Mesendoderm (in vitro differentiated cells): ENCODE measurements around the gene OR10H3.
"Not testable (repeated sequence)": the region's sequence is repeated elsewhere in the genome, so short reads cannot be mapped to it uniquely, and the experiment has no call there.

Experiments
- DNase-seq: peaks from one replicate; pipeline ENCODE4 v3.0.0; 2013
- H2AK5ac ChIP-seq: 2 replicates; pipeline ENCODE4 v1.6.1; 2013; ENCODE audit warnings: low read length, inconsistent platforms
- H2BK120ac ChIP-seq: 2 replicates; pipeline ENCODE4 v1.6.1; 2013; ENCODE audit warnings: low read depth, mild to moderate bottlenecking, low read length, moderate library complexity, mixed read lengths
- H2BK15ac ChIP-seq: replicated peaks from 2 replicates; pipeline ENCODE4 v1.6.1; 2013; ENCODE audit warnings: low read depth, mild to moderate bottlenecking, moderate library complexity
- H2BK5ac ChIP-seq: 2 replicates; pipeline ENCODE4 v1.6.1; 2013; ENCODE audit warnings: low read length, inconsistent platforms
- H3K18ac ChIP-seq: 2 replicates; pipeline ENCODE4 v1.6.1; 2013; ENCODE audit warnings: mild to moderate bottlenecking, low read length, mixed read lengths
- H3K23ac ChIP-seq: one replicate; pipeline ENCODE4 v1.6.1; 2013; ENCODE audit warnings: low read length
- H3K27ac ChIP-seq: 2 replicates; pipeline ENCODE4 v1.5.1; 2013; ENCODE audit warnings: low read depth, mild to moderate bottlenecking, inconsistent platforms, low read length, moderate library complexity
- H3K27me3 ChIP-seq: 2 replicates; pipeline ENCODE4 v1.6.1; 2013; ENCODE audit warnings: low read length, control low read depth, mild to moderate bottlenecking, inconsistent platforms; ENCODE audit not compliant: insufficient read depth, poor library complexity
- H3K36me3 ChIP-seq: 2 replicates; pipeline ENCODE4 v1.6.1; 2013; ENCODE audit warnings: low read length, inconsistent platforms; ENCODE audit not compliant: control insufficient read depth, insufficient read depth
- H3K4ac ChIP-seq: one replicate; pipeline ENCODE4 v1.6.1; 2013; ENCODE audit warnings: low read depth, mild to moderate bottlenecking, low read length, moderate library complexity
- H3K4me1 ChIP-seq: 2 replicates; pipeline ENCODE4 v1.6.1; 2013; ENCODE audit warnings: low read depth, low read length, inconsistent platforms; ENCODE audit not compliant: control insufficient read depth
- H3K4me2 ChIP-seq: 2 replicates; pipeline ENCODE4 v1.6.1; 2013; ENCODE audit warnings: low read length
- H3K4me3 ChIP-seq: 2 replicates; pipeline ENCODE4 v1.5.1; 2013; ENCODE audit warnings: mild to moderate bottlenecking, low read length
- H3K56ac ChIP-seq: one replicate; pipeline ENCODE4 v1.6.1; 2013; ENCODE audit warnings: low read length
- H3K79me1 ChIP-seq: 2 replicates; pipeline ENCODE4 v1.6.1; 2013; ENCODE audit warnings: low read length, inconsistent platforms
- H3K79me2 ChIP-seq: 2 replicates; pipeline ENCODE4 v1.6.1; 2013; ENCODE audit warnings: mild to moderate bottlenecking, low read length; ENCODE audit not compliant: control insufficient read depth, insufficient read depth
- H3K9ac ChIP-seq: 2 replicates; pipeline ENCODE4 v1.6.1; 2013; ENCODE audit warnings: low read length, inconsistent platforms
- H4K5ac ChIP-seq: one replicate; pipeline ENCODE4 v1.6.1; 2013; ENCODE audit warnings: low read length
- H4K8ac ChIP-seq: one replicate; pipeline ENCODE4 v1.6.1; 2013; ENCODE audit warnings: low read depth, mild to moderate bottlenecking, control low read depth, low read length, moderate library complexity
- WGBS: extraction: QIAGEN DNeasy Blood & Tissue Kit; methylation state at CpG from one replicate; pipeline ENCODE4 v1.1.7; 2013; ENCODE audit warnings: low lambda C conversion rate, missing lambda C conversion rate; ENCODE audit not compliant: insufficient coverage; ENCODE audit errors: extremely low coverage; 5-methylcytosine and 5-hydroxymethylcytosine counted together

Gene OR10H3

DNA sequence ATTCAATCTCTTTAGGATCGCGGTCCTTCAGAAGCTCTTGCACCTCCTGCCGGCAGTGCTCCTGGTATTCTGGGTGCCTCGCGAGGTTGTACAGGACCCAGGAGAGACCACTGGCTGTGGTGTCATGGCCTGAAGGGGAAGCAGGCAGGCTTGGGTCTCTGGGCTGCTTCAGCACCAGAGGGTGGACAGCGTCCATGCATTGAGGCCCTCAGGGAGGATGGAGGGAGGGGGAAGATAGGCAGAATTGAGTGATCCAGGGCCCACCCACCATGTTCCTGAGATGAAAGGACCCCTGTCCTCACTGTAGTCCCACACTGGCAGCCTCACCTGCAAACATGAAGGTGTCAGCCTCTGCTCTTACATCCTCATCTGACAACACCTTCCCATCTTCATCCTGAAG lies 31.8 kb downstream of the OR10H3 start:
- no peak overlapping the region for H3K4ac ChIP-seq
- no peak overlapping the region for H3K56ac ChIP-seq
- no peaks in the 10 kb centered on the region for H3K4me1 ChIP-seq
- no peak overlapping the region for H4K5ac ChIP-seq
- no peak overlapping the region for H3K27ac ChIP-seq
- no peak overlapping the region for H2BK120ac ChIP-seq
- no peak overlapping the region for H2BK5ac ChIP-seq
- H3K18ac ChIP-seq, result no peak overlapping the region
- no CpG with 5 or more reads among the region's 6 CpGs for WGBS
- no peak overlapping the region for H3K4me3 ChIP-seq
- H2AK5ac ChIP-seq, result no peak overlapping the region
- H3K9ac ChIP-seq, result no peak overlapping the region
- no peak overlapping the region for H2BK15ac ChIP-seq
- no peak for DNase-seq
- H3K27me3 ChIP-seq, result no peaks in the 10 kb centered on the region
- H3K36me3 ChIP-seq, result no peaks in the 10 kb centered on the region
- H3K4me2 ChIP-seq, result no peak overlapping the region
- no peak overlapping the region for H3K23ac ChIP-seq
- no peak overlapping the region for H4K8ac ChIP-seq
- no peaks in the 10 kb centered on the region for H3K79me1 ChIP-seq
- H3K79me2 ChIP-seq, result no peaks in the 10 kb centered on the region

- H2BK5ac ChIP-seq, result not testable (repeated sequence)
Measured at GRCh38 chr19:15774159-15774558, 36.4 kb downstream of the OR10H3 start.

GRCh38 chr19:15775249-15775648 lies 37.5 kb downstream of the OR10H3 start:
- Histone ChIP-seq H3K27me3 (no peaks in the 10 kb centered on the region), H3K23ac (no peak overlapping the region), H3K4ac (no peak overlapping the region), H3K4me1 (no peaks in the 10 kb centered on the region), H3K4me2 (no peak overlapping the region), H2BK5ac (no peak overlapping the region), H4K5ac (no peak overlapping the region), H3K9ac (no peak overlapping the region), H3K79me2 (no peaks in the 10 kb centered on the region), H2BK15ac (no peak overlapping the region), H3K36me3 (no peaks in the 10 kb centered on the region), H3K4me3 (no peak overlapping the region), H3K27ac (no peak overlapping the region), H3K18ac (no peak overlapping the region), H3K56ac (no peak overlapping the region), H2BK120ac (no peak overlapping the region), H2AK5ac (no peak overlapping the region), H4K8ac (no peak overlapping the region), H3K79me1 (no peaks in the 10 kb centered on the region)
- WGBS, result no CpG with 5 or more reads among the region's 2 CpGs
- DNase-seq, result no peak

More at GRCh38 chr19:15774159-15774558, 36.4 kb downstream of the OR10H3 start:
- H3K4me1 ChIP-seq, H3K27me3 ChIP-seq, H3K18ac ChIP-seq, DNase-seq, H3K4me2 ChIP-seq, H3K9ac ChIP-seq, H3K36me3 ChIP-seq, H4K5ac ChIP-seq, H4K8ac ChIP-seq, H3K79me2 ChIP-seq, H3K79me1 ChIP-seq, H3K23ac ChIP-seq, H2BK120ac ChIP-seq, H3K4ac ChIP-seq, H3K27ac ChIP-seq, H3K56ac ChIP-seq, H2AK5ac ChIP-seq, H2BK15ac ChIP-seq, H3K4me3 ChIP-seq: not testable (repeated sequence)
- no CpG with 5 or more reads among the region's 3 CpGs for WGBS

DNA sequence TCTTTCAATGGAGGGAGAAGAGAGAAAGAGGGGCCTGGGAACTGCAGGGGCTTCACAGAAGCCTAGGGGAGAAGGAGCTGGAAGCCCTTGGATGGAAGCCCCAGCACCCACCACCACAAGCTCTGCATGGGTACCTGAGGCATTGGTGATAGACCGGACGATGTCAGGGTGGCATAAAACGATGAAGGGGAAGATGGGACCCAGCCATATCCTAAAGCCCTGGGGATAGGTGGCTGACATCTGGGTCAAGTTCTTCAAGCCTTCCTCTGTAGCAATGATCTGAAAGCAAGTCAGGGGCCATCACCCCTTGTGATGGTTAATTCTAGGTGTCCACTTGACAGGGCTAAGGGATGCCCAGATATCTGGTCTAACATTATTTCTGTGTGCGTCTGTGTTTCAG lies 38.5 kb downstream of the OR10H3 start:
- no peak overlapping the region for H2BK5ac ChIP-seq
- no peaks in the 10 kb centered on the region for H3K27me3 ChIP-seq
- no peak overlapping the region for H3K9ac ChIP-seq
- no peak overlapping the region for H3K18ac ChIP-seq
- H3K4me1 ChIP-seq, result no peaks in the 10 kb centered on the region
- H4K8ac ChIP-seq, result no peak overlapping the region
- no peak overlapping the region for H3K4me3 ChIP-seq
- H2BK120ac ChIP-seq, result no peak overlapping the region
- no peak overlapping the region for H2BK15ac ChIP-seq
- no peak overlapping the region for H3K4ac ChIP-seq
- no peak overlapping the region for H3K56ac ChIP-seq
- H3K27ac ChIP-seq, result no peak overlapping the region
- no CpG with 5 or more reads among the region's 4 CpGs for WGBS
- H4K5ac ChIP-seq, result no peak overlapping the region
- no peak overlapping the region for H3K4me2 ChIP-seq
- H2AK5ac ChIP-seq, result no peak overlapping the region
- H3K79me2 ChIP-seq, result no peaks in the 10 kb centered on the region
- H3K36me3 ChIP-seq, result no peaks in the 10 kb centered on the region
- H3K79me1 ChIP-seq, result no peaks in the 10 kb centered on the region
- H3K23ac ChIP-seq, result no peak overlapping the region
- no peak for DNase-seq

GRCh38 chr19:15776991-15777970 lies 39.5 kb downstream of the OR10H3 start:
- no peak overlapping the region for H3K56ac ChIP-seq
- no peak overlapping the region for H3K18ac ChIP-seq
- H3K4ac ChIP-seq, result no peak overlapping the region
- H3K79me1 ChIP-seq, result no peaks in the 10 kb centered on the region
- H3K36me3 ChIP-seq, result no peaks in the 10 kb centered on the region
- H3K79me2 ChIP-seq, result no peaks in the 10 kb centered on the region
- H2BK120ac ChIP-seq, result no peak overlapping the region
- no peak overlapping the region for H3K27ac ChIP-seq
- no peak overlapping the region for H4K5ac ChIP-seq
- H3K27me3 ChIP-seq, result no peaks in the 10 kb centered on the region
- no peak overlapping the region for H3K9ac ChIP-seq
- H3K23ac ChIP-seq, result no peak overlapping the region
- H4K8ac ChIP-seq, result no peak overlapping the region
- H2AK5ac ChIP-seq, result no peak overlapping the region
- H3K4me2 ChIP-seq, result no peak overlapping the region
- no peaks in the 10 kb centered on the region for H3K4me1 ChIP-seq
- no peak overlapping the region for H2BK5ac ChIP-seq
- WGBS, result no CpG with 5 or more reads among the region's 9 CpGs
- no peak overlapping the region for H2BK15ac ChIP-seq
- H3K4me3 ChIP-seq, result no peak overlapping the region
- no peak for DNase-seq
